Sigmoid colon (tissue), 7 donors: ENCODE measurements around the gene SFMBT2. TPM values are rescaled to one million over a fixed set of nuclear protein-coding genes. Genes with fewer than 3 reads are reported as not detected.

Experiments used
- DNase-seq: peaks from one replicate; pipeline ENCODE4 v3.0.0-alpha.2; 2019
- H3K27ac ChIP-seq, 4 donors: fragments of 200-600 bp; sonication (generic); one replicate each; pipeline ENCODE4 v1.5.1; 2016 to 2019; ENCODE audit warnings: mild to moderate bottlenecking in 1 of 4
- H3K27me3 ChIP-seq, 3 donors: fragments of 200-600 bp; sonication (generic); one replicate each; pipeline ENCODE4 v1.5.1; 2019; ENCODE audit warnings: mild to moderate bottlenecking in 1 of 3
- H3K36me3 ChIP-seq, 4 donors: fragments of 200-600 bp; sonication (generic); one replicate each; pipeline ENCODE4 v1.5.1; 2016 to 2019
- H3K4me1 ChIP-seq, 4 donors: fragments of 200-600 bp; sonication (generic); one replicate each; pipeline ENCODE4 v1.5.1; 2017 to 2019
- H3K4me3 ChIP-seq, 4 donors: fragments of 200-600 bp; sonication (generic); one replicate each; pipeline ENCODE4 v1.5.1; 2017 to 2019; ENCODE audit warnings: mild to moderate bottlenecking in 2 of 4, moderate library complexity in 1 of 4
- H3K9me3 ChIP-seq, 4 donors: fragments of 200-600 bp in 3 of 4; sonication (generic) in 3 of 4; one replicate each; pipeline versions ENCODE4 v1.5.1 to v1.6.1; 2013 to 2019
- EP300 ChIP-seq, 4 donors: sonication (generic); formaldehyde crosslinking; IDR thresholded peaks; one replicate each; pipeline ENCODE4 v1.6.1; 2017; ENCODE audit warnings: antibody characterized with exemption in 4 of 4
- POLR2A ChIP-seq, 2 donors: fragments of 450-650 bp; IDR thresholded peaks; one replicate each; pipeline ENCODE4 v1.6.1; 2016; ENCODE audit warnings: antibody characterized with exemption in 2 of 2, mild to moderate bottlenecking in 2 of 2, moderate library complexity in 2 of 2
- POLR2AphosphoS5 ChIP-seq, 4 donors: sonication (generic); formaldehyde crosslinking; IDR thresholded peaks; one replicate each; pipeline ENCODE4 v1.6.1; 2017; ENCODE audit warnings: antibody characterized with exemption in 4 of 4
- WGBS, 2 donors: extraction: QIAGEN DNeasy Blood & Tissue Kit; methylation state at CpG; one replicate each; pipeline ENCODE4 v1.1.7; 2013; 5-methylcytosine and 5-hydroxymethylcytosine counted together
- intact Hi-C: fragments of 100-400 bp; cut with DNase I; formaldehyde crosslinking; loops from one replicate; pipeline ENCODE4 v1.15.1; 2023
- polyA plus RNA-seq, 3 donors: library from polyadenylated mRNA; stranded (reverse); fragments of 200-250 nt; gene quantifications; one replicate each; pipeline ENCODE4 v1.2.3, GENCODE V29; 2013
- total RNA-seq, 4 donors: library from RNA; depleted of rRNA; stranded (reverse); fragments of >200 nt; gene quantifications; one replicate each; pipeline ENCODE4 v1.1.0, GENCODE V29; 2016
- TF ChIP-seq, protein P1 (sequence below), 4 experiments: fragments of 450-650 bp in 3 of 4; fragments of 200-600 bp in 1 of 4; IDR thresholded peaks; one replicate each; pipeline ENCODE4 v1.5.1; 2016 to 2019; ENCODE audit warnings: antibody characterized with exemption in 4 of 4, mild to moderate bottlenecking in 3 of 4, moderate library complexity in 2 of 4
- donor health status: healthy with polysubstance abuse.
- donor health status: Bipolar disorder and iron deficiency.
- donor health status: healthy.

Gene SFMBT2
- total and polyA plus RNA-seq, 7 donors: 0.60 to 6.4 (median 4.2) TPM

GRCh38 chr10:7269988-7270387 lies 140.8 kb downstream of the SFMBT2 start:
- no peaks in the 10 kb centered on the region for H3K9me3 ChIP-seq
- intact Hi-C loops: loop anchor here (10.0 kb wide), 1 partner anchor 355 kb away; no protein-coding TSS in a partner anchor
- WGBS, 2 donors: 73 to 84% methylated on average over 5 of the region's 5 CpGs
- H3K27ac ChIP-seq: peak overlapping the region in 3 of 4 donors; percentile 39 to 61 (median 57)
- H3K27me3 ChIP-seq: no peaks in the 10 kb centered on the region
- peaks cover 0 to 33% (median 23%) of the 10 kb centered on the region in 4 donors for H3K4me1 ChIP-seq
- DNase-seq: no peak
- no peak for TF ChIP-seq POLR2A (IDR thresholded peaks at IDR 0.05)
- TF ChIP-seq POLR2AphosphoS5 (IDR thresholded peaks at IDR 0.05): no peak
- no peak for TF ChIP-seq EP300 (IDR thresholded peaks at IDR 0.05)
- TF ChIP-seq, protein P1, sequence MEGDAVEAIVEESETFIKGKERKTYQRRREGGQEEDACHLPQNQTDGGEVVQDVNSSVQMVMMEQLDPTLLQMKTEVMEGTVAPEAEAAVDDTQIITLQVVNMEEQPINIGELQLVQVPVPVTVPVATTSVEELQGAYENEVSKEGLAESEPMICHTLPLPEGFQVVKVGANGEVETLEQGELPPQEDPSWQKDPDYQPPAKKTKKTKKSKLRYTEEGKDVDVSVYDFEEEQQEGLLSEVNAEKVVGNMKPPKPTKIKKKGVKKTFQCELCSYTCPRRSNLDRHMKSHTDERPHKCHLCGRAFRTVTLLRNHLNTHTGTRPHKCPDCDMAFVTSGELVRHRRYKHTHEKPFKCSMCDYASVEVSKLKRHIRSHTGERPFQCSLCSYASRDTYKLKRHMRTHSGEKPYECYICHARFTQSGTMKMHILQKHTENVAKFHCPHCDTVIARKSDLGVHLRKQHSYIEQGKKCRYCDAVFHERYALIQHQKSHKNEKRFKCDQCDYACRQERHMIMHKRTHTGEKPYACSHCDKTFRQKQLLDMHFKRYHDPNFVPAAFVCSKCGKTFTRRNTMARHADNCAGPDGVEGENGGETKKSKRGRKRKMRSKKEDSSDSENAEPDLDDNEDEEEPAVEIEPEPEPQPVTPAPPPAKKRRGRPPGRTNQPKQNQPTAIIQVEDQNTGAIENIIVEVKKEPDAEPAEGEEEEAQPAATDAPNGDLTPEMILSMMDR (IDR thresholded peaks at IDR 0.05): no peak
- H3K36me3 ChIP-seq: no peaks in the 10 kb centered on the region
- no peak overlapping the region for H3K4me3 ChIP-seq

GRCh38 chr10:7267142-7267541 lies 143.7 kb downstream of the SFMBT2 start:
- no peak for DNase-seq
- Histone ChIP-seq H3K4me3 (no peak overlapping the region), H3K4me1 (peaks cover 0 to 34% (median 29%) of the 10 kb centered on the region in 4 donors), H3K27ac (no peak overlapping the region), H3K27me3 (no peaks in the 10 kb centered on the region), H3K9me3 (no peaks in the 10 kb centered on the region), H3K36me3 (no peaks in the 10 kb centered on the region)
- TF ChIP-seq POLR2AphosphoS5 (IDR thresholded peaks at IDR 0.05) (no peak), POLR2A (IDR thresholded peaks at IDR 0.05) (no peak), EP300 (IDR thresholded peaks at IDR 0.05) (no peak)
- TF ChIP-seq, protein P1 (IDR thresholded peaks at IDR 0.05): no peak
- intact Hi-C loops: loop anchor here (10.0 kb wide), 1 partner anchor 352 kb away; no protein-coding TSS in a partner anchor
- 93 to 98% methylated on average over 4 of the region's 4 CpGs for WGBS, 2 donors

- H3K4me1 ChIP-seq: peaks cover 0 to 49% (median 38%) of the 10 kb centered on the region in 4 donors
- H3K4me3 ChIP-seq: no peak overlapping the region
- H3K9me3 ChIP-seq: no peaks in the 10 kb centered on the region
- TF ChIP-seq EP300 (IDR thresholded peaks at IDR 0.05): no peak
- TF ChIP-seq POLR2AphosphoS5 (IDR thresholded peaks at IDR 0.05): peak in 2 of 4 donors; percentile 6 to 23
- H3K36me3 ChIP-seq: no peaks in the 10 kb centered on the region
- intact Hi-C loops: loop anchor here (10.0 kb wide), 1 partner anchor 351 kb away; no protein-coding TSS in a partner anchor
- H3K27me3 ChIP-seq: no peaks in the 10 kb centered on the region
- DNase-seq: no peak
- H3K27ac ChIP-seq: peak overlapping the region; percentile 61 to 78 (median 68)
- WGBS, 2 donors: 91 to 93% methylated on average over 8 of the region's 8 CpGs
Observed at GRCh38 chr10:7265396-7266123, 145.3 kb downstream of the SFMBT2 start.

DNA sequence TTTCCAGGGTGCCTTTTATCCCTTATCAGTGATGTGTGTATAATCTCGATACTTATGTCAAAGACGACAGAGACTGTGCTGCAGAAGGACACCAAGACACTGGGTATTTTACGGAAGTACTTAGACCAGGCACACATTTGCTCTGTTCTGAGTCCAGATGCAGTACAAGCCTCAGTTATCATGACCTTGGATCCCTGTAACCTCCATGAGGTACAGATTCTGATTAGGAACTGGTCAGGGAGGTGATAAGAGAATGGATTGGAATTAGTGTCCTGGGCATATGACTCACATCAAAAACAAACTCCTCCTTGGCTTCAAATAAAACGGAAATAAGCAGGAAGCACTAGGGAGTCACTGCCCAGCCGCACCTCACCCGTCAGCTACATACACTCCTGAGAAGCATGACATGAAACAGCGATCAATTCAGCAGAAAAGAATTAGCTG lies 146.5 kb downstream of the SFMBT2 start:
- H3K27ac ChIP-seq: peak overlapping the region in 2 of 4 donors; percentile 27 to 78
- intact Hi-C loops: loop anchor here (5.0 to 10.0 kb wide), 3 partner anchors 38 to 350 kb away; no protein-coding TSS in a partner anchor
- TF ChIP-seq EP300 (IDR thresholded peaks at IDR 0.05) (no peak), POLR2A (IDR thresholded peaks at IDR 0.05) (no peak), POLR2AphosphoS5 (IDR thresholded peaks at IDR 0.05) (no peak)
- TF ChIP-seq, protein P1 (IDR thresholded peaks at IDR 0.05): no peak

DNA sequence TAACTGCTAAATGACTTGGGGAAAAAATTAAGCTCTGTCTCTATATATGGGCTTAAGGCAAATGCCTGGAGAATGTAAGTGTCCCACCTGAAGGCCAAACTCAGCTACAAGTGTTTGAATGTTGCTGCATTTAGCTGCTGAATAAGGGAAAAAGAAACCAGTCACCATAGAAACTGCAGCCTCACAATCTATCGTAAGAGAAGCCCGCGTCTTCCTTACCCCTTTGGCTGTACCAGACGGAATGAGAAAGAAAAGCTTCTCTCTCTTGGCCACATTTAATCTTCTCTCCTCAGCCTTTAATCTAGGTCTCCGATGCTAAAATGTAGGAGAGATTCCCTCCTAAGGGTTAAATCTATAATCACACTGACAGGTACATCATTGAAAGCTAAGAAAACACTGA lies 147.2 kb downstream of the SFMBT2 start:
- TF ChIP-seq POLR2AphosphoS5 (IDR thresholded peaks at IDR 0.05) (no peak), EP300 (IDR thresholded peaks at IDR 0.05) (no peak), POLR2A (IDR thresholded peaks at IDR 0.05) (no peak)
- TF ChIP-seq, protein P1 (IDR thresholded peaks at IDR 0.05): no peak
- H3K4me1 ChIP-seq: peaks cover 0 to 43% (median 33%) of the 10 kb centered on the region in 4 donors
- H3K27me3 ChIP-seq: no peaks in the 10 kb centered on the region
- intact Hi-C loops: loop anchor here (5.0 to 10.0 kb wide), 3 partner anchors 39 to 349 kb away; no protein-coding TSS in a partner anchor
- no peak overlapping the region for H3K4me3 ChIP-seq
- 96 to 97% methylated on average over 5 of the region's 5 CpGs for WGBS, 2 donors
- H3K36me3 ChIP-seq: no peaks in the 10 kb centered on the region
- no peaks in the 10 kb centered on the region for H3K9me3 ChIP-seq
- no peak overlapping the region for H3K27ac ChIP-seq
- no peak for DNase-seq

More for the DNA sequence above, 146.5 kb downstream of the SFMBT2 start:
- no peak overlapping the region for H3K4me3 ChIP-seq
- peaks cover 0 to 47% (median 37%) of the 10 kb centered on the region in 4 donors for H3K4me1 ChIP-seq
- H3K9me3 ChIP-seq: no peaks in the 10 kb centered on the region
- H3K36me3 ChIP-seq: no peaks in the 10 kb centered on the region
- no peak for DNase-seq
- 35 to 77% methylated on average over 7 of the region's 7 CpGs for WGBS, 2 donors
- no peaks in the 10 kb centered on the region for H3K27me3 ChIP-seq
